ENCODE results near the gene EPB41L4A. TPM values are rescaled to one million over a fixed set of nuclear protein-coding genes. Genes with fewer than 3 reads are reported as not detected.

EPB41L4A gene
- total RNA-seq, 1 donor from 2014 or later = 2.7 TPM

GRCh38 chr5:112245656-112246055 is 173.4 kb downstream of the EPB41L4A start:
- Mint-ChIP-seq H3K27me3 (ENCODE audit: unreplicated experiment) (no peaks in the 10 kb centered on the region), H3K27ac (ENCODE audit: unreplicated experiment) (no peak overlapping the region), H3K36me3 (ENCODE audit: unreplicated experiment) (no peaks in the 10 kb centered on the region), H3K4me1 (ENCODE audit: unreplicated experiment) (no peaks in the 10 kb centered on the region), H3K9me3 (ENCODE audit: unreplicated experiment) (no peaks in the 10 kb centered on the region), H3K4me3 (ENCODE audit: unreplicated experiment) (no peak overlapping the region)
- TF ChIP-seq, protein P1, sequence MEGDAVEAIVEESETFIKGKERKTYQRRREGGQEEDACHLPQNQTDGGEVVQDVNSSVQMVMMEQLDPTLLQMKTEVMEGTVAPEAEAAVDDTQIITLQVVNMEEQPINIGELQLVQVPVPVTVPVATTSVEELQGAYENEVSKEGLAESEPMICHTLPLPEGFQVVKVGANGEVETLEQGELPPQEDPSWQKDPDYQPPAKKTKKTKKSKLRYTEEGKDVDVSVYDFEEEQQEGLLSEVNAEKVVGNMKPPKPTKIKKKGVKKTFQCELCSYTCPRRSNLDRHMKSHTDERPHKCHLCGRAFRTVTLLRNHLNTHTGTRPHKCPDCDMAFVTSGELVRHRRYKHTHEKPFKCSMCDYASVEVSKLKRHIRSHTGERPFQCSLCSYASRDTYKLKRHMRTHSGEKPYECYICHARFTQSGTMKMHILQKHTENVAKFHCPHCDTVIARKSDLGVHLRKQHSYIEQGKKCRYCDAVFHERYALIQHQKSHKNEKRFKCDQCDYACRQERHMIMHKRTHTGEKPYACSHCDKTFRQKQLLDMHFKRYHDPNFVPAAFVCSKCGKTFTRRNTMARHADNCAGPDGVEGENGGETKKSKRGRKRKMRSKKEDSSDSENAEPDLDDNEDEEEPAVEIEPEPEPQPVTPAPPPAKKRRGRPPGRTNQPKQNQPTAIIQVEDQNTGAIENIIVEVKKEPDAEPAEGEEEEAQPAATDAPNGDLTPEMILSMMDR (IDR thresholded peaks at IDR 0.05) = no peak
- no peak for DNase-seq (ENCODE audit: extremely low spot score, unreplicated experiment)

DNA sequence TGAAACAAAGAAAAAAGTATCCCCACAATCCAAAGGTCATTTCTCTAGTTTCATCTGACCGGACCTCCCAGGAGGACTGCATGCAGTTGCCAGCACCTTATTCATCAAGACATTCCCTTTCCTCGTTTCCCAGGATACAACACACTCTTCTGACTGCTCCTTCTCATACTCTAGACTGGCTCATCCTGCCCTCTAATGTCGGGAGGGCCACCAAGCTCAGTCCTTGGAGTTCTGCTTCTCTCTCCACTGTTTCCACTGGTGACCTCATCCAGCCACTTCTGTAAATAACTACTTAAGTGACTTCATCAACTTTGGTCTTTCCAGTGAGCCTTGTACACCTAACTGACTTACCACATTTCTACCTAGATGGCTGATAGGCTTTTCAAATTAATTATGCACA is 179.1 kb downstream of the EPB41L4A start:
- Mint-ChIP-seq H3K9me3 (ENCODE audit: unreplicated experiment) (no peaks in the 10 kb centered on the region), H3K4me3 (ENCODE audit: unreplicated experiment) (no peak overlapping the region), H3K4me1 (ENCODE audit: unreplicated experiment) (no peaks in the 10 kb centered on the region), H3K27ac (ENCODE audit: unreplicated experiment) (no peak overlapping the region), H3K36me3 (ENCODE audit: unreplicated experiment) (no peaks in the 10 kb centered on the region), H3K27me3 (ENCODE audit: unreplicated experiment) (peaks cover 5% of the 10 kb centered on the region)
- no peak for DNase-seq (ENCODE audit: extremely low spot score, unreplicated experiment)
- TF ChIP-seq, protein P1 (IDR thresholded peaks at IDR 0.05) = no peak

DNA sequence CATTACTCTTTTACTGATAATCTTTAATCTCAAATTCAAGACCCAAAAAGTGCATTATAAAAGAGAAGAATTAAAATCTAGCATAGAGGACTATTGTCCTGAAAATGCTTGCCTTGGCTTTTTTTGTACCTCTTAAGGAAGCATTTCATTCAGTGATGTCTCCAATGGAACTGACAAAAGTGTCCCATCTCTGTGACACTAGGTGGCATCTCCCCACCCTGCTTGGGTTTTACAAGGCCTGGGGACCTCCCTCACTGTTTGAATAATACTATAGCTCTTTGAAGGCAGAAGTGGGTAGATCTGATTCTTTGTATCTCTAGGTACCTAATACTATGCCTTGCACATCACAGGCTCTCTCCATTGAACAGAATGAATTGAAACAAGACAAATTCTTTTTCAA is 180.6 kb downstream of the EPB41L4A start:
- H3K9me3 Mint-ChIP-seq (ENCODE audit: unreplicated experiment) = no peaks in the 10 kb centered on the region
- H3K27ac Mint-ChIP-seq (ENCODE audit: unreplicated experiment) = no peak overlapping the region
- H3K36me3 Mint-ChIP-seq (ENCODE audit: unreplicated experiment) = no peaks in the 10 kb centered on the region
- no peak overlapping the region for H3K4me3 Mint-ChIP-seq (ENCODE audit: unreplicated experiment)
- DNase-seq (ENCODE audit: extremely low spot score, unreplicated experiment) = no peak
- peaks cover 5% of the 10 kb centered on the region for H3K27me3 Mint-ChIP-seq (ENCODE audit: unreplicated experiment)
- TF ChIP-seq, protein P1 (IDR thresholded peaks at IDR 0.05) = no peak
- no peaks in the 10 kb centered on the region for H3K4me1 Mint-ChIP-seq (ENCODE audit: unreplicated experiment)

DNA sequence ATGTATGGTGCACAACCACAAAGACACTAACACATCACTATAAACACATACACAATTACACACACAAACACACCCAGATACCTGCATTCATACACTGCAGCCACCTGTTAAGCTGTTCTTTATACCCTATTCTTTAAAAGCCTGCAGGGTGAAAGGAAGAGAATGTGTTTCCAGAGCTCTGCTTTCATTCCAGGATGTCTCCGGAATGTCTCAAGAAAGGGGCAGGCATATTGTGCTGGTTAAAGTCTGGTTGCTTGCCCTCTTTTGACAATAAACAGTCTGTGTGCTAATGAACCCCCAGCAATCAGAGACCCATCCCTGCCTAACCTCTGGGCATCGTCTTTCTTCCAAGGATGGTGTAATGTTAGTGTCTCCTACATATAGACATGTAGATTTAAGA is 181.6 kb downstream of the EPB41L4A start:
- Mint-ChIP-seq H3K4me3 (ENCODE audit: unreplicated experiment) (no peak overlapping the region), H3K27ac (ENCODE audit: unreplicated experiment) (no peak overlapping the region), H3K4me1 (ENCODE audit: unreplicated experiment) (no peaks in the 10 kb centered on the region), H3K36me3 (ENCODE audit: unreplicated experiment) (no peaks in the 10 kb centered on the region), H3K27me3 (ENCODE audit: unreplicated experiment) (peaks cover 5% of the 10 kb centered on the region), H3K9me3 (ENCODE audit: unreplicated experiment) (no peaks in the 10 kb centered on the region)
- TF ChIP-seq, protein P1 (IDR thresholded peaks at IDR 0.05) = no peak
- no peak for DNase-seq (ENCODE audit: extremely low spot score, unreplicated experiment)

DNA sequence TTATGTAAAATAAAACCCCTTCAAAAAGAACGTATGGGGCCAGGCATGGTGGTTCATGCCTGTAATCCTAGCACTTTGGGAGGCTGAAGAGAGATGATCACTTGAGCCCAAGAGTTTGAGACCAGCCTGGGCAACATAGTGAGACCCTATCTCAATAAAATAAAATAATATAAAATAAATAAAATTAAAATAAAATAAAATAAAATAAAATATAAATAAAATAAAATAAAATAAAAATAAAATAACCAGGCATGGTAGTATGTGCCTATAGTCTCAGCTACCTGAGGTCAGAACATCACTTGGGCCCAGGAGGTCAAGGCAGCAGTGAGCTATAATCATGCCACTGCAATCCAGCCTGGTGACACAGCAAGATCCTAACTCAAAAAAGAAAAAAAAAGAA is 185.1 kb downstream of the EPB41L4A start:
- H3K27me3 Mint-ChIP-seq (ENCODE audit: unreplicated experiment) = peaks cover 5% of the 10 kb centered on the region
- no peak overlapping the region for H3K4me3 Mint-ChIP-seq (ENCODE audit: unreplicated experiment)
- no peaks in the 10 kb centered on the region for H3K36me3 Mint-ChIP-seq (ENCODE audit: unreplicated experiment)

More for the DNA sequence above, 185.1 kb downstream of the EPB41L4A start:
- peaks cover 1% of the 10 kb centered on the region for H3K4me1 Mint-ChIP-seq (ENCODE audit: unreplicated experiment)
- TF ChIP-seq, protein P1 (IDR thresholded peaks at IDR 0.05) = no peak
- no peak for DNase-seq (ENCODE audit: extremely low spot score, unreplicated experiment)
- no peaks in the 10 kb centered on the region for H3K9me3 Mint-ChIP-seq (ENCODE audit: unreplicated experiment)
- H3K27ac Mint-ChIP-seq (ENCODE audit: unreplicated experiment) = no peak overlapping the region

Data from osteocyte (in vitro differentiated cells).